GM23338 (cell line): Measurements from ENCODE around the gene ATOH8. TPM values are rescaled to one million over a fixed set of nuclear protein-coding genes. Genes with fewer than 3 reads are reported as not detected.

Experiments used
- ATAC-seq: fragments of 200-7000 bp; cut with Tn5 transposase; 3 replicates; pipeline ENCODE4 v1.9.1; 2020
- DNase-seq: peaks from one replicate; pipeline ENCODE4 v3.0.0-alpha.2; 2015; ENCODE audit warnings: low spot score
- H2AFZ ChIP-seq: fragments of 200-600 bp; sonication (generic); 2 replicates; pipeline ENCODE4 v1.8.0; 2016; ENCODE audit warnings: antibody characterized with exemption, mild to moderate bottlenecking, moderate library complexity
- H3F3A ChIP-seq: fragments of 200-600 bp; sonication (generic); replicated peaks from 2 replicates; pipeline ENCODE4 v1.8.0; 2017; ENCODE audit warnings: antibody characterized with exemption, mixed run types, low read depth
- H3K27ac ChIP-seq: fragments of 200-600 bp; sonication (generic); 2 replicates; pipeline ENCODE4 v1.6.1; 2016; ENCODE audit warnings: low read depth
- H3K27me3 ChIP-seq: fragments of 200-600 bp; sonication (generic); 2 replicates; pipeline ENCODE4 v1.8.0; 2016; ENCODE audit warnings: mild to moderate bottlenecking, mixed run types, moderate library complexity; ENCODE audit not compliant: insufficient read depth
- H3K36me3 ChIP-seq: fragments of 200-600 bp; sonication (generic); 2 replicates; pipeline ENCODE4 v1.8.0; 2016; ENCODE audit warnings: mild to moderate bottlenecking; ENCODE audit not compliant: insufficient read depth
- H3K4me1 ChIP-seq: fragments of 200-600 bp; sonication (generic); 2 replicates; pipeline ENCODE4 v1.8.0; 2016; ENCODE audit warnings: mild to moderate bottlenecking, moderate library complexity; ENCODE audit not compliant: insufficient read depth
- H3K4me2 ChIP-seq: fragments of 200-600 bp; sonication (generic); 2 replicates; pipeline ENCODE4 v1.7.1; 2017; ENCODE audit warnings: mixed run types
- H3K4me3 ChIP-seq: fragments of 200-600 bp; sonication (generic); 2 replicates; pipeline ENCODE4 v1.6.1; 2016; ENCODE audit warnings: mixed run types
- H3K79me2 ChIP-seq: fragments of 200-600 bp; sonication (generic); replicated peaks from 2 replicates; pipeline ENCODE4 v1.8.0; 2017; ENCODE audit warnings: mild to moderate bottlenecking; ENCODE audit not compliant: insufficient read depth
- H3K9me2 ChIP-seq: fragments of 200-600 bp; sonication (generic); 2 replicates; pipeline ENCODE4 v1.8.0; 2017; ENCODE audit not compliant: insufficient read depth
- H4K20me1 ChIP-seq: fragments of 200-600 bp; sonication (generic); replicated peaks from 2 replicates; pipeline ENCODE4 v1.8.0; 2017; ENCODE audit warnings: mild to moderate bottlenecking; ENCODE audit not compliant: insufficient read depth
- H3K27ac Mint-ChIP-seq: 2 replicates; pipeline ENCODE4 v1.8.0; 2020; ENCODE audit warnings: inconsistent platforms, mild to moderate bottlenecking, moderate library complexity, mixed read lengths
- H3K27me3 Mint-ChIP-seq: 3 replicates; pipeline ENCODE4 v1.8.0; 2022; ENCODE audit warnings: low read depth, mild to moderate bottlenecking, moderate library complexity, mixed read lengths, inconsistent platforms; ENCODE audit not compliant: insufficient read depth, poor library complexity
- H3K36me3 Mint-ChIP-seq: 3 replicates; pipeline ENCODE4 v1.8.0; 2021; ENCODE audit warnings: low read depth, mild to moderate bottlenecking, inconsistent platforms, moderate library complexity, mixed read lengths
- H3K4me1 Mint-ChIP-seq: 3 replicates; pipeline ENCODE4 v1.8.0; 2020; ENCODE audit warnings: mild to moderate bottlenecking, inconsistent platforms, mixed read lengths
- H3K4me3 Mint-ChIP-seq: 3 replicates; pipeline ENCODE4 v1.8.0; 2021; ENCODE audit warnings: moderate library complexity, mild to moderate bottlenecking, inconsistent platforms, mixed read lengths
- H3K9me3 Mint-ChIP-seq: 3 replicates; pipeline ENCODE4 v1.8.0; 2020; ENCODE audit warnings: moderate library complexity, mild to moderate bottlenecking, inconsistent platforms, mixed read lengths
- CTCF ChIP-seq, 2 experiments: fragments of 200-600 bp in 1 of 2; sonication (generic) in 1 of 2; conservative IDR thresholded peaks; 2 replicates each; pipeline versions ENCODE4 v1.5.1 to v1.6.1; 2016 to 2017; ENCODE audit warnings: antibody characterized with exemption in 2 of 2, low read depth in 2 of 2, mild to moderate bottlenecking in 2 of 2, moderate library complexity in 1 of 2
- ETS1 ChIP-seq: IDR thresholded peaks from 2 replicates; pipeline ENCODE4 v1.6.1; 2016; ENCODE audit warnings: antibody characterized with exemption
- EZH2 ChIP-seq: fragments of 200-600 bp; sonication (generic); IDR thresholded peaks from one replicate; pipeline ENCODE4 v1.8.0; 2017; ENCODE audit warnings: antibody characterized with exemption, mild to moderate bottlenecking, low read depth; ENCODE audit not compliant: unreplicated experiment
- JUNB ChIP-seq: IDR thresholded peaks from one replicate; pipeline ENCODE4 v1.6.1; 2016; ENCODE audit warnings: antibody characterized with exemption; ENCODE audit not compliant: unreplicated experiment
- NANOG ChIP-seq: IDR thresholded peaks from 2 replicates; pipeline ENCODE4 v1.6.1; 2016; ENCODE audit warnings: antibody characterized with exemption, borderline replicate concordance
- POLR2AphosphoS5 ChIP-seq: IDR thresholded peaks from 2 replicates; pipeline ENCODE4 v1.6.1; 2016; ENCODE audit warnings: antibody characterized with exemption, low read depth
- REST ChIP-seq: IDR thresholded peaks from one replicate; pipeline ENCODE4 v1.6.1; 2018; ENCODE audit warnings: antibody characterized with exemption; ENCODE audit not compliant: unreplicated experiment
- ZNF114 ChIP-seq: fragments of 250-450 bp; sonication (Bioruptor Pico); IDR thresholded peaks from 2 replicates; pipeline ENCODE4 v1.5.0; 2020; ENCODE audit warnings: mild to moderate bottlenecking, moderate library complexity
- polyA plus RNA-seq: library from polyadenylated mRNA; unstranded; fragments of >200 nt; fragmentation: Nextera tagmentation; extraction: Ambion mirVana; gene quantifications from 2 replicates; pipeline ENCODE4 v1.2.1, GENCODE V29; 2016
- total RNA-seq: library from RNA; depleted of rRNA; stranded (reverse); fragments of >200 nt; shearing (Covaris generic); gene quantifications from 2 replicates; pipeline ENCODE4 v1.2.3, GENCODE V29; 2014

Gene ATOH8
- total and polyA plus RNA-seq, 2 experiments from 2014 or later: 0.11 to 0.97 TPM

DNA sequence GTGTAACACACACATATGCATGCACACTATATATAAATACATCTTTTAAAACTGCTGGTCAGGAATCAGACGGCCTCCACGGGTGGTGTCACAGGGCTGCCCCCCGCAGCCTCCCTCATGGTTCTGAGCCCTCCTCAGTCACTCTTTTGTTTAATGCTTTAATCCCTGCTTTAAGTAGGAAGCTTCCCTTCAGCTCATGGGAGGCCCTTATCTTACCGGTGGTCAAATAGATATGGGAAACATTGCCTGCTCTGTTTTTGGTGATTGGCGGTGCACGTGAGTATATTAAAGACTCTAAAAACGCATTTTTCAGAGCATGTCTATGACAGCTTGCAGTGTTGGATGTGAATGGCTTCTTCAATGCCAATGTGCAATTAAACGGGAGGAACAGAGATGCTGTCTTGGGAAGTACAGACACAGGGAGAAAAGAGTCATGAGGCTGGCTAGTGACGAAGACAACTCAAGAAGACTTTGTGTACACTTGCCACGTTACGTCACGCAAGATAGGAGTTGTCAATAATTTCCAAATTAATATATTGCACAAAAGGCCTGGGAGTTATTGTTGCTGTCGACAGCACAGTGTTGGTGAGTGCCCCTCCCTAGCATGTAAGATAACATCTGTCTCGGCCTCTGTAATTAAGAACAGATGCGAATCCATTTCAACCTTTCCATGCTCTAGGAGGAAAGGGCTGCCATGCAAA lies 36.3 kb upstream of the ATOH8 start (continued):
- TF ChIP-seq ETS1 (no peak), JUNB (no peak), ZNF114 (CRISPR knock-in tag) (no peak), CTCF (conservative IDR thresholded peaks at IDR 0.05; ENCODE audit: low read depth in 2 of 2) (no peak), REST (no peak), POLR2AphosphoS5 (no peak), NANOG (no peak), EZH2 (no peak)

DNA sequence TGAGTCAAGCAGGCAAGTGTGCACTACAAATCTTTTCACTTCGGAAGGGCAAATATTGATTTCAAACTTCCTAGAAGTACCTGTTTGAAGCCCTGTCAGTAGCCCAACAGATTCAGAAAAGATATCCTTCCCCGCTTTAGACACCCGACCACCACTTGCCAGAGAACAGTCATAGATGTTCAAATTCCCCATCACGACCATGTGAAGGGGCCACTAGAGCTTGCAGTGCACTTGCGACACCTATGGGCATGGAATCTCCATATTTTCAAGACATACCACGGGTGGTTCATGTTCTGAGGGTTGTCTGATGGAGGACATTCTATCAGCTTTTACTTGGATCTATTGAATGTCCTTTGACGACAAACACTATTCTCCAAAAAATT lies 35.8 kb upstream of the ATOH8 start:
- H3F3A ChIP-seq: no peaks in the 10 kb centered on the region
- H3K4me1 ChIP-seq: no peaks in the 10 kb centered on the region
- no peaks in the 10 kb centered on the region for H3K79me2 ChIP-seq
- ATAC-seq (no peak), DNase-seq (no peak)
- no peaks in the 10 kb centered on the region; the same call in 2 of the 3 replicates for H3K9me3 Mint-ChIP-seq
- H3K4me3 ChIP-seq: no peak overlapping the region
- H2AFZ ChIP-seq: no peak overlapping the region
- H3K36me3 ChIP-seq: no peaks in the 10 kb centered on the region
- no peak overlapping the region for H3K4me3 Mint-ChIP-seq
- H3K4me2 ChIP-seq: no peak overlapping the region
- no peak for TF ChIP-seq REST
- TF ChIP-seq CTCF (conservative IDR thresholded peaks at IDR 0.05; ENCODE audit: low read depth in 2 of 2): peak in 1 of 2 experiments; percentile 34; a peak in 2 of 4 replicates
- no peaks in the 10 kb centered on the region for H3K4me1 Mint-ChIP-seq
- no peaks in the 10 kb centered on the region for H3K27me3 ChIP-seq
- no peaks in the 10 kb centered on the region for H3K36me3 Mint-ChIP-seq
- no peaks in the 10 kb centered on the region for H4K20me1 ChIP-seq
- H3K27ac Mint-ChIP-seq: no peak overlapping the region
- peaks cover 7% of the 10 kb centered on the region for H3K27me3 Mint-ChIP-seq
- 0 out of 2 replicates have a peak, but pooled peaks cover 5% of the 10 kb centered on the region for H3K9me2 ChIP-seq
- no peak overlapping the region for H3K27ac ChIP-seq
